ENCODE results near the gene BMAL1.

The BMAL1 gene

GRCh38 chr11:13294178-13294577 lies 16.6 kb downstream of the BMAL1 start:
- no peak for DNase-seq

DNA sequence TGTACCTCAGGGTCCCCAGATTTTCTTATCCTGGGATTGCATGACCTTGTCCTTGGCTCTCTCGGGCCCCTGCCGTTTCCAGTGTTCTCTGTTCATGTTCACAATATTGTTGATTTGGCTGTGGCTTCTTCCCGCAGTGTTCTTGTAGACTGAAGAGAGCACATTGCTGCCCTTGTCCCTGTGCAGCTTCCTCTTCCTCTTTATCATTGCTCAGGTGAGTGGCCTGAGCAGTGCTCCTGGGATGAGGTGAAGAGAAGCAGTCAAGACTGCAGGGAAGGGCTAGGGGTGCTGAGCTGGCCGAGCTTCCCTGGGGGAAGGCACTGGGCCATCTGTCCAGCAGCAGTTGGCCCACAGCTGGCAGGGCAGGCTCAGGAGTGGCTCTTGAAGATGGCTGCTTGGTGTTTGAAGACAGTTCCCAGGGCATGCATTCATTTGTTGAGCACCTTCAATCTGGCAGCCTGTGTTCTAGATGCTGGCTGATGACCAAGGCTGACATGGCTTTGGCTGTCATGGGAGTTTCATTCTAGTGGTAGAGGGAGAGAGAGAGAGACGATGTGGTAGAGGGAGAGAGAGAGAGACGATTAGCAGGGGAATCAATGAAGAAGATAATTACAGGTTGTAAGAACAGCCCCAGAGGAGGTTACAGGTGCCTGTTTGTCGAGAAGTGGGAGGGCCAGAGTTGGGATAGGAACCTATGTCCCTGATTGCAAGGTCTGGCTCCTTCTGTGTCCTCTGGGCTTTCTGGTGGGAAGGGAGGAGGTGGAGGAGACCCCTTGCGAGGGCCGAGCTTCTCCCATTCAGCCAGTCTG lies 17.4 kb downstream of the BMAL1 start:
- DNase-seq, result no peak

DNA sequence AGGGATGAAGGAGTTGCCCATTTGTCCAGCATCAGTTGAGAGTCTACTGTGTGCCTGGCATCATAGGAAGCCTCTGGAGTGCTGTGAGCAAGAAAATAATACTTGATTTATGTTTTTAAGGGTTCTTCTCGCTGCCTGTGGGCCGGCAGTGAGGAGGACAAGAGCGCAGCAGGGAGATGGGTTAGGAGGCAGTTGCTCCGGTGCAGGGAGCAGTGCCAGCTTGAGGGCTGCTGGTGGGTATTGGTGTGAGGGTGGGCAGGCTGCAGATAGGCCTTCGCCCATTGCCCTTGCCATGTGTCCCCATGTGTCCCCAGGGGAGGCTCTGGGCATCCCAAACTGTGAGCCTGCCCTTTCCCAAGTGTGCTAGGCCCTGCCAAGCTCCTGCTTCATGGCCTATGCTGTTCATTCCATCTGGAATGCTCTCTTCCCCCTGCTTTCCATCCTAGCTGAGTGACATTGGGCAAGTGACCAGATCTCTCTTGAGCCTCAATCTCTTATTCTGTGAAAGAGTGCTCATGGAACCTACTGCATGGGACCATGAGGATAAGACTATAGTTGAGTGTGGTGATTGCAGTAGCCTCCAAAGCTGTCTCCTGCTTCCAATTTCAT lies 19.8 kb downstream of the BMAL1 start:
- no peak for DNase-seq

DNA sequence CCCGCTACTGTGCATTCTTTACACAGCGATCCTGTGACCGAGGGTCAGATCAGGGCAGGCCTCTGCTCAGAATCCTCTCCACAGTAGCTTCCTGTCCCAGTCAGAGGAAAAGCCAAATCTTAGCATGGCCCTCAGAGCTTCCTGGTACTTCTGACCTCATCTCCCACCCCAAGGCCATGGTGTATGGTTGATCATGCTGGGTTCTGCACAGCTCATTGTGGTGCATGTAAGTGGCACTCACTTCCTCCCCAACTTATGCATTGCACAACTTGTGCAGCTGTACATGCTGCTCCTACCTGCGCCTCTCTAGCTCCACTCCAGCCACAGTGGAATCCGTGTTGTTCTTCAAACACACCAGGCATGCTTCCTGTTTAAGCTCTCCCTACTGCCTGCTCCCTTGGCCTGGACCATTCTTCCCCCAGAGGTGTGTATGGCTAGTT lies 20.3 kb downstream of the BMAL1 start:
- DNase-seq, result no peak

DNA sequence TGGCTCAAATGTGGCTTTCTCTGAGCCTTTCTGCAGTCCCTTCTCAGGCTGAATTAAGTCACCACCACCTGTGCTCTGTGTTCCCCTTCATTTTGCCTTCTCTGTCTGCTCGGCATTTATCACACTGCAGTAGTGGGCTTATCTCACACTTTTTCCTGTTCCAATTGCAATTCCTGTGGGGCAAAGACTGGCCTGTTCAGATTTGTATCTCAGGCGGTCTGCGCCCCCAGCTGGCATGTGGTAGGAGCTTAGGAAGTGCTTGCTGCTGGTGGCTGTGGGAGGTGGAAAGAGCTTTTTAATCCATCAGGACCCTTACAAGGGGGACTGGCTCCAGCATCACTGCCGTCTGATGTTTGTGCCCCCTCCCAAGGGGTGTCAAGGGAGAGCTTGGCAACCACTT lies 21.2 kb downstream of the BMAL1 start:
- no peak for DNase-seq

DNA sequence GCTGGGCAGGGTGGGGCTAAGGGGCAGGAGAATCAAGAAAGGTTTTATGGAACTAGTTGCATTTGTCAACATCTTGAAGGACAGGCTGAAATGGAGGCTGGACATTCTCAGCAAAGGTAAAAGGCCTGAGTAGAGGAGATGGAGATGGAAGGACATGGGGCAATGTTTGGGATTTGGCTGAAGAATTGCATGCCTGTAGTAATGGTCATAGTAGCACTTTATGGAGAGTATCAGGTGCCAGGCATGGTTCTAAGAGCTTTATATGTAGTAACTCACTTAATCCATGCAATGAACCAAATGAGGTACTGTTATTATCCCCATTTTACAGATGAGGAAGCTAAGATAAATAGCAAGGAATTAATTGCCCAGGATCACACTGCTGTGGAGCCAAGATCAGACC lies 23.9 kb downstream of the BMAL1 start:
- no peak for DNase-seq

GRCh38 chr11:13302420-13302958 lies 24.9 kb downstream of the BMAL1 start:
- DNase-seq, result no peak

DNA sequence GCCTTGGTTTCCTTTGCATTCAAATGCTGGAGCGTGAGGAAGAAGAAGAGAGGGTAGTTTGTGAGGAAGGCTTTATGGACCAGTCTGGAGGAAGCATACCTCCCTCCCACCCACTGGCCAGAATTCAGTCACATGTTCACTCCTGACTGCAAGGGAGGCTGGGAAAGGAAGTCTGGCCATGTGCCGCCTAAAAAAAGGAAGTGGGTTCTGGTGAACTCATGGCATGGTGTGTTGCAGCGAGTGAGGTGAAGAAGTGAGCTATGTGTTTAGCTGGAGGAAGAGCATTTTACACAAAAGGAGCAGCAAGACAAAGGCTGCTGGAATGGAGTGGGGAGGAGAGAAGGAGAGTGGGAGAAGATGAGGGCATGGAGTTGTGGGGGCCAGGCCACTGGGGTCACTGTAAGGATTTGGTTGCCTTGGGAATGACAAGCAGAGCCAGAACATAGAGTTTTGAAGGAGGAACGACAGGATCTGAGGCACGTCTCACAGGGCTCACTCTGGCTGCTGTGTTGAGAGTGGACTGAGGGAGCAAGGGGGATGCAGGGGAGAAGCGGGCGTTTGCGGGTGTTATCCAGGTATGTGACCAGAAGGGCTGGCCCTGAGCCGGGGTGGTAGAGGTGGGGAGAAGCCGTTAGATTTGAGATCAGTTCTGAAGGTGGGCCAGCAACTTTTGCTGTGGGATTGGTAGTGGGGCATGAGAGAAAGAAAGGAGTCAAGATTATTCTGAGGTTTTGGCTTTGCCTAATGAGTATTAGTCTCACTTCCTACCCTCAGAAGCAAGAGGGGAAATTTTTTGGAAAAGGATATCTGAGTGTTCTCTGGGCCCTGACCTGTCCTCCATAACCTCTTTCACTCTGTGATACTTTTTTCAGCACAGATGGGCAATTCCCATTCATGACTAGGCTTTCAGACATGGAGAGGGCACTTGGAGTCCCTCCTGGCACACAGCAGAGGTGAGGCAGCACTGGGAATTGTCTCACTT lies 26.4 kb downstream of the BMAL1 start:
- DNase-seq, result no peak

DNA sequence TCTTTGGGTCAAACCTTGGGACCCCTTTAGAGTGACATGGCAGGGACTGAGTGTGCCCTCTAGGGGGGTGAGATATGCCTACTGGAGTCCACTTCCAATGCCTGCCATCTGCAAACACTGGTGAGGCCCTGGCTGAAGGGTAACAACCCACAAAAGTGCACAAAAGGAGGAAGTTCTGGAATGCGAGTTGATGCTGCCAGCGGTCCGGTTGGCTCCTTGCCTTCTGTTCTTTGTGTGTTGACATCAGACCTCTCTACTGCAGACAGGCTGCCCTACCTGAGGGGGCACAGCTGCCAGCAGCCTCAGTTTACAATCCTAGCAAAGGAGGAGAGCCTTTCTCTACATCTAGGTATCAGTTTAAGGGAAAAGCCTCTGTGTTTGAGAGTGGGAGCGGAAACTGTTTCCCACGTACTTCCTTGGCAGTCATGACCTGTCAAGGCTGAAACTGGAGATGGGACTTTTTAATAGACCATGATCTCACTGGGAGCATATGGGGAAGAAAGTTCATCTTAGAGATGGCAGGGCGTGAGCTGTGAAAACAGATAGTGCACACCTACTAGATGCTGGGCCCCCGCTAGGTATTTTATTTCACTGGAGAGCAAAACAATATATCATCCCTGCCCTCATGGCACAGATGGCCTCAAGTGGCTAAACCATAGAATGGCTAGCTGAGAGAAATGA lies 27.2 kb downstream of the BMAL1 start:
- no peak for DNase-seq

DNA sequence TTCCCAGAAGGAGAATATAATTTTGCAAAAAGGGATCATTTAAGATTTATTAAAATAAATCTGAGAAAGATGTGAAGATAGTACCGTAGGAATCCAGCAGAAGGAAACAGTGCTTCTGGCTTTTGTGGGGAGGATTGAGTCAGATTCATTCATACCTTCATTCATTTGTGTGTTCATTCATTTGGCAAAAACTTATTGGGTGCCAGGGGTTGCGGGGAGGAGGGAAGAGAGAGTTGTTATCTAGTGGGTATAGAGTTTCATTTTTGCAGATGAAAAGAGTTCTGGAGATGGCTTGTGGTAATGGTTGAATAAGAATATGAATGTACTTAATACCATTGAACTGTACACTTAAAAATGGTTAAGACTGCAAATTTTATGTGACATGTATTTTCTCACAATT lies 31.1 kb downstream of the BMAL1 start:
- no peak for DNase-seq

- DNase-seq, result no peak
Measured at GRCh38 chr11:13309156-13309555, 31.6 kb downstream of the BMAL1 start.

GRCh38 chr11:13310443-13310842 lies 32.9 kb downstream of the BMAL1 start:
- DNase-seq, result no peak

- DNase-seq, result no peak
Measured at GRCh38 chr11:13311570-13311969, 34.0 kb downstream of the BMAL1 start.

- DNase-seq, result no peak
Measured at GRCh38 chr11:13313005-13313819, 35.6 kb downstream of the BMAL1 start.

- DNase-seq, result no peak
Measured at GRCh38 chr11:13314676-13315394, 37.2 kb downstream of the BMAL1 start.

GRCh38 chr11:13315517-13316432 lies 38.2 kb downstream of the BMAL1 start:
- DNase-seq, result no peak

GRCh38 chr11:13316528-13316961 lies 39.0 kb downstream of the BMAL1 start:
- DNase-seq, result no peak

GRCh38 chr11:13317293-13318080 lies 39.9 kb downstream of the BMAL1 start:
- no peak for DNase-seq

All from 8988T (cell line).